ENCODE data around the gene C22orf15.
A peak's percentile ranks its signal among the peaks of the same experiment; 100 is the strongest.

GRCh38 chr22:23804781-23805291 is 42.0 kb downstream of the C22orf15 start:
- TF ChIP-seq CTCF (IDR thresholded peaks at IDR 0.05; ENCODE audit: poor library complexity) = peak; percentile 7
- no peak for TF ChIP-seq EZH2 (IDR thresholded peaks at IDR 0.05; ENCODE audit: borderline replicate concordance)
- no peak for TF ChIP-seq EZH2phosphoT487 (IDR thresholded peaks at IDR 0.05; ENCODE audit: low read depth, severe bottlenecking, unreplicated experiment)

All from hepatocyte (in vitro differentiated cells).